Measurements from ENCODE around the gene KCNG2.
"Not testable (repeated sequence)": the region's sequence is repeated elsewhere in the genome, so short reads cannot be mapped to it uniquely, and the experiment has no call there.

Gene KCNG2, protein sequence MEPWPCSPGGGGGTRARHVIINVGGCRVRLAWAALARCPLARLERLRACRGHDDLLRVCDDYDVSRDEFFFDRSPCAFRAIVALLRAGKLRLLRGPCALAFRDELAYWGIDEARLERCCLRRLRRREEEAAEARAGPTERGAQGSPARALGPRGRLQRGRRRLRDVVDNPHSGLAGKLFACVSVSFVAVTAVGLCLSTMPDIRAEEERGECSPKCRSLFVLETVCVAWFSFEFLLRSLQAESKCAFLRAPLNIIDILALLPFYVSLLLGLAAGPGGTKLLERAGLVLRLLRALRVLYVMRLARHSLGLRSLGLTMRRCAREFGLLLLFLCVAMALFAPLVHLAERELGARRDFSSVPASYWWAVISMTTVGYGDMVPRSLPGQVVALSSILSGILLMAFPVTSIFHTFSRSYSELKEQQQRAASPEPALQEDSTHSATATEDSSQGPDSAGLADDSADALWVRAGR

DNA sequence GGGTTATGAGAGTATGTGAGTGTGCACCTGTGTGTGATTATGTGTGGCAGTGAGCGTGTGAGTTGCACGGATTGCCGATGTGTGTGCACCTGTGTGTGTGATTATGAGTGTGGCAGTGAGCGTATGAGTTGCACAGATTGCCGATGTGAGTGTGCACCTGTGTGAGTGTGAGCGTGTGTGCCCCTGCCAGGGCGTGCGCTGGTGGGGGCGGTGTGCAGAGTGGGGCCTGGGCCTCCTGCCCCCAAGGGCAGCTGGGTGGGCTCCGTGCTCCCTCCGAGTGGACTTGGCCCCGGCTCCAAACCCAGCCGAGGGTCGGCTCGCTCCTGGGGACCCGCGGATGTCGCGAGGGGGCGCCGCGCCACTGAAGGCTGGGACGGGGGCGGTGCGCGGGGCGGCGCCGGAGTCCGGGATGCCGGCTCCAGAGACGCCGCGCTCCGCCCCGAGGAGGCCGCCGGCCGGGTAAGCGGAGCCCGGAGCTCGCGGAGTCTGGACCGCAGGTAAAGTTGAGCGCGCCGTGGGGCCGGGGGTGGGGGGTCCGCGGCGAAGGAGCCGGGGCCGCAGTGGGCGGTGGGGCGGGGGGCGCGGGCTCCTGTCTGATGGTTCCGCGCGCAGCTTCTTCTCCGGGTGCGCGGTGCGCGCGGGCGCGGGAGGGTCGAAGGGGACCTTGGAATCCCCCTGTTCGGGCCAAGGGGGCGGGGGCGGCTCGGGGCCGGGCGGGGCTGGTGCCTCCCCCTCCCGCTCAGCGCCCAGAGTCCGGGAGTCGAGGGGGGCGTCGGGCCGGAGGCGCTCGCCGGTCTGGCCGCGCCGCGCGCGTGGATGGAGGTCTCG lies at the start of gene KCNG2:
Gene KCNG2 (plus strand): TSS at position 421 of the 828 bp plus-strand sequence. CDS start 65,730 bp downstream, outside the sequence.
- DNase-seq (ENCODE audit: low read depth in 2 of 3, low spot score in 2 of 3) = no peak

DNA sequence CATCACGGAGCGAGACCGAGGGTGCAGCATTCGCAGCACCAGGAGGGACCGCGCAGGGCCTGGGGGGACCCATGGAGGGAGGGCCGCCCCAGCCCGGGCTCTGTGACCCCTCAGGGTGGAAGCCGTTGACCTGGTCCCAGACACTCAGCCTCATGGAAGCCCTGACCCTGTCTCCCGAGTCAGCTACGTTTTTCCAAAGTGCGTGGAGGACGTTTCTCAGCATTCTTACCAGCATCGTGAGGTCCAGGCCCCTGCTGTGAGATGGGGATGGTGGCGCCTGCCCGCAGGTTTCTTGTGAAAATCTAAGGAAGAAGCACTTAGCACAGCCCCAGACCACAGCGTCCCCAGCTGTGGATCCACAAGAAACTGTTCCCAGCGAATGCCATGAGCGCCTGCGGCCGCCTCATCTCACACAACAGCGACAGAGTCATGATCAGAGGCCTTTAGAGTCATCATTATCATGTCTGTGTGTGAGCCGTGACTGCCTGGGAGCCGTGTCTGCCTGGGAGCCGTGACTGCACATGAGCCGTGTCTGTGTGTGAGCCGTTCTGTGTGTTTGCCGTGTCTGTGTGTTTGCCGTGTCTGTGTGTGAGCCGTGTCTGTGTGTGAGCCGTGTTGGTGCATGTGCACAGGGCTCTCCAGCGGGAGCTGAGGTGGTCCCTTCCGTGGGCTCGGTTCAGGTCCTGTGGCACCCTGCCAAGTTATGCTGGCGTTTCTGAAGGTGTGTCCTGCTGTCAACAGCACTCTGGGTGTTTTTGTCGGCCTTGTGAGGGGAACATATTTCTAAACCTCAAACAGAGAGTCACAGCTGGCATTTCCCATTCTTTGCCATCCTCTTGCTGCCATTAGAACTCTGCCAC lies 49.2 kb upstream of the KCNG2 start:
- DNase-seq (ENCODE audit: low read depth in 2 of 3, low spot score in 2 of 3) = no peak

DNA sequence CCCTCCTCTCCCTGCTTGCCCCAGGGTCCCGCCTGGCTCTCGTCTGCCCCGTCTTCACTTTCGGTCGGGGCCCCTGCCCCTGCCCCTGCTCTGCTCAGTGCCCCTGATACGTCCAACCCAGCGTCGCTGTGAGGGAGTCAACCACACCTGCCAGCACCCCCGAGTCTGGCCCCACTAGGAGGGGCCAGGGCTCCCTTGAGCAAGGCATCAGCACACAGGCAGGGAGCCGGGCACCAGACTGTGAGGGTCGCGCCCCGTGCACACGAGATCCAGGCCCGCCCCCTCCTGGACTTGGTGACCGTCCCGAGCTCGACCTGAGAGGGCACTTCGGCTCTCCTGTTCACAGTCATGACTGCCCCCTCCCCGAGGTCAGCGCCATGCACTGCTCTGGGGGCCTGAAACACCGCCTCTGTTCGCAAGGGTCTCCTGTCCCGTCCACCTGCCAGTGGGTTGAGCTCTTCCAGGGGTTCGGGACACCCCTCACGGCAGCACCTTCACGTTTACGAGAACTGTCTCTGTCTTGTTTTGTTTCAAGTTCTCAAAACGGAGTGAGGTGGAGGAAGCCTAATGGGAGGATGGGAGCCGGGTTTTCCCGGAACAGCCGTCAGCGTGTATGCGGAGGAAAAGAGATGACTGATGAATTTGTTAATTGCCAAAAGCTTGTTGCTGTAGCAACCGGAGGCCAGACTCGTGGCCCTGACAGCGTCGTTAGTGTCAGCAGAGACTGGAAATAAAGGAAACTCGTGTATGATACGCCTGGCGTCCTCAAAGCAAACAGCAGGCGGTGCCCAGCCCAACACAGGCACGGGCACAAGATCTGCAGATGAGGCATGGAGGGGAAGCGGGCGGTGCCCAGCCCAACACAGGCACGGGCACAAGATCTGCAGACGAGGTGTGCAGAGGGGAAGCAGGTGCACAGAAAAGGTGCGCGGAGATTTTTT lies 48.2 kb upstream of the KCNG2 start:
- no peak for DNase-seq (ENCODE audit: low read depth in 2 of 3, low spot score in 2 of 3)

DNA sequence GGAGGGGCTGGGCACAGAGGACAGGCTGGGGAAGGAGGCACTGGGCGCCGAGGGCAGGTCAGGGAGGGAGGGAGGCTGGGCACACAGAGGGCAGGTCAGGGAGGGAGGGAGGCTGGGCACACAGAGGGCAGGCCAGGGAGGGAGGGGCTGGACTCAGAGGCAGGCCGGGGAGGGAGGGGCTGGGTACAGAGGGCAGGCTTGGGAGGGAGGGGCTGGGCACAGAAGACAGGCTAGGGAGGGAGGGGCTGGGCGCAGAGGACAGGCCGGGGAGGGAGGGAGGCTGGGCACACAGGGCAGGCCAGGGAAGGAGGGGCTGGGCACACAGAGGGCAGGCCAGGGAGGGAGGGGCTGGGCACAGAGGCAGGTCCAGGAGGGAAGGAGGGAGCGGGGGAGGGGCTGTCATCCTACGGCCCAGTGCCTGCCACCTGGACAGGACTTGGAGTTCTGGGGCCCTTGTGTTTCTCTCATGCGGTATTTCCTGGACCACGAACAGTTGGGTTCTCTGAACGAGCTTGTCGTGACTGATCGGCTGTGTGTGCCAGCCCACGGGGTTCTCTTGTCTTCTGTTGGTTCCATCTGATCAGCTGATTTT lies 46.7 kb upstream of the KCNG2 start:
- DNase-seq (ENCODE audit: low read depth in 2 of 3, low spot score in 2 of 3) = no peak

DNA sequence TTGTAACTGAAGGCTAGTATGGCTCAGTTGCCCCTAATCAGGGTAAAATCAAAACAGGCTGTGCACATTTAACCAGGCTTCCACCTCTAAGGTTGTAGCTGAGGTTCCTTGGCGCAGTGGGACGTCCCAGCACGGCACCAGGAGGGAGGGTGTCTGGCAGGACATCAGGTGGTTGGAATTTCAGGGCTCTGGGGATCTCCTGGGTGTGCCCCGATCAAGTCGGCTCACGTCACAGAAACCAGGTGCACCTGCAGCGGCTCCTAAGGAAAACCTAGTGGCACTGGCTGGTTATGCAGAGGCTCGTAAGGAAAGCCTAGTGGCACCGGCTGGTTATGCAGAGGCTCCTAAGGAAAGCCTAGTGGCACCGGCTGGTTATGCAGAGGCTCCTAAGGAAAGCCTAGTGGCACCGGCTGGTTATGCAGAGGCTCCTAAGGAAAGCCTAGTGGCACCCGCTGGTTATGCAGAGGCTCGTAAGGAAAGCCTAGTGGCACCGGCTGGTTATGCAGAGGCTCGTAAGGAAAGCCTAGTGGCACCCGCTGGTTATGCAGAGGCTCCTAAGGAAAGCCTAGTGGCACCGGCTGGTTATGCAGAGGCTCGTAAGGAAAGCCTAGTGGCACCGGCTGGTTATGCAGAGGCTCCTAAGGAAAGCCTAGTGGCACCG lies 45.7 kb upstream of the KCNG2 start:
- DNase-seq (ENCODE audit: low read depth in 2 of 3, low spot score in 2 of 3) = not testable (repeated sequence)

DNA sequence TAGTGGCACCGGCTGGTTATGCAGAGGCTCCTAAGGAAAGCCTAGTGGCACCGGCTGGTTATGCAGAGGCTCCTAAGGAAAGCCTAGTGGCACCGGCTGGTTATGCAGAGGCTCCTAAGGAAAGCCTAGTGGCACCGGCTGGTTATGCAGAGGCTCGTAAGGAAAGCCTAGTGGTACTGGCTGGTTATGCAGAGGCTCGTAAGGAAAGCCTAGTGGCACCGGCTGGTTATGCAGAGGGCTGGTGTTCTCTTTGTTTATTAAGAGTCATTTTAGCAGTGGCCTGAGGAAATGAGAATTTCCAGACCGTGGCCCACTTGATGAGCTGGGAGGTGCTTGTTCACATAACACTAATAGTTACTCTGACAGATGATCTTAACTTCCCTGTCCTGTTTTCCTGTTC lies 44.8 kb upstream of the KCNG2 start:
- DNase-seq (ENCODE audit: low read depth in 2 of 3, low spot score in 2 of 3) = not testable (repeated sequence)

DNA sequence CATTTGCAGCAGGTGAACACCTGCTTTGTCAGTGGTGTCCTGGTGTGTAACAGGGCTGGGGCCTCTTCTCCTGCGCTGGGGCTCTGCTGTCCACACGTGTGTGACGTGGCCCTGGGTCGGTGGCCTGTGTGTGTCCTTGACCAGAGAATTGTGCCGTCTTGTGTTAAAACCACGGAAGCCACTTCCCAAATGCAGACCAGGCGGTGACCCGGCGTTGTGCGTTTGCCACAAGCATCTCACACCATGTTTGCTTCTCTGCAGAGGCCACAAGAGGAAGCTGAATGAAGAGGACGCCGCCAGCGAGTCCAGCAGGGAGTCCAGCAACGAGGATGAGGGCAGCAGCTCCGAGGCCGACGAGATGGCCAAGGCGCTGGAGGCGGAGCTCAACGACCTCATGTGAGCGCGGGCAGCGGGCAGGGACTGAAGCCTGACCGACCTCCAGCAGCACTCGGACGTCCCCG lies 44.3 kb upstream of the KCNG2 start:
- no peak for DNase-seq (ENCODE audit: low read depth in 2 of 3, low spot score in 2 of 3)

DNA sequence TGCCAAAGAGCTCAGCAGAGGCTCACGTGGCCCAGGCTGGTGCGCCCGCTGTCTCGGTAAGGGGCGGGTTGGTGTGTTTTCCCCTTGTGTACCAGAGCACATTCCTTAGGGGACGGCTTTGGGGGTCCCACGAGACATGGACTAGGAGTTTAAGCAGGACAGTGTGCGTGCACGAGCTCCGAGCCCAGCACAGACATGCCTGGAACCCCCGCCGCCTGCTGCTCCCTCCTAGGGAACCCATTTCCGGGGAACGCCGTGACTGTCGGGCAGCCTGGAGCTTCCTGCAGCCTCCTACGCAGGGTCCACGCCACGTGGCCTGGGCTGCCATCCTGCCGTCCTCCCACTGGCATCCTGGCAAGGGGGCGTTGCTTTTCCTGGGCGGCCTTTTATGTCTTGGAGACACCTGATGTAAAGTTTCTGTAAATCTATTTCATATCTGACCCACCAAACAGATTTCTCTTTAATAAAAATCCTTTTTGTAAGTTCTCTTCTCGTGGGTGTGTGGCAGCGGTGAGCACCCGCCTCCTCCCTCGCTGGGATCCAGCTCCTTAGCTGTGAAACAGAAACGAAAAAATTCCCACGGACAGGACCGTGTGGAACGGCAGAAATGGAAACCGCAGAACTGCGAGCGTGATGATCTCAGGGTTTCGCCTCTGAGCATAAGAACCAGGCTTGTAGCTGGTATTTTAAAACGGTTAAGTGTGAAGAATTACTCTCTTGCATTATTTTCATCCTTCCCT lies 43.5 kb upstream of the KCNG2 start:
- DNase-seq (ENCODE audit: low read depth in 2 of 3, low spot score in 2 of 3) = no peak

DNA sequence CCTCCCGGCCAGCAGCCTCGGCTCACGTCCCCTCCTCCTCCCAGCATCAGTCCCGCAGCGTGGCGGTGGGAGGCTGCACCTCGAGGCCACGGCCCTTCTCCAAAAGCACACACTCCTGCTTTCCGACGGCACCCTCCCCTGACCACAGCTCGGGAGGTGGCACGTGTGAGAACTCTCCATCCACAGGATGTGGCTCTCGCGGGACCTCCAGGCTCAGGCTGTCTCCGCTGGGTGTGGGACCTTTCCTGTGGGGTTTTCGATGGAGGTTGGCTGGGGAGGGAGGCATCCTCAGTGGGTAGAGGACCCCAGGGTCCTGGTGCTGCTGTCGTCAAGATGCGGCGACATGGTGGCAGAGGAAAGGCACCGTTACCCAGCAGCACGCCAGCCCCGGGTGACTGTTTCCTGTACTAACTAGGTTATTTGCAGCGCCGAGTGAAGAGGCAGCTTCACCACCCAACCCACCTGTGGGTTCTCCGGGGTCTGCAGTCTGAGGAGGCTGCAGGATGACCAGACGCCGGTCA lies 42.8 kb upstream of the KCNG2 start:
- no peak for DNase-seq (ENCODE audit: low read depth in 2 of 3, low spot score in 2 of 3)

DNA sequence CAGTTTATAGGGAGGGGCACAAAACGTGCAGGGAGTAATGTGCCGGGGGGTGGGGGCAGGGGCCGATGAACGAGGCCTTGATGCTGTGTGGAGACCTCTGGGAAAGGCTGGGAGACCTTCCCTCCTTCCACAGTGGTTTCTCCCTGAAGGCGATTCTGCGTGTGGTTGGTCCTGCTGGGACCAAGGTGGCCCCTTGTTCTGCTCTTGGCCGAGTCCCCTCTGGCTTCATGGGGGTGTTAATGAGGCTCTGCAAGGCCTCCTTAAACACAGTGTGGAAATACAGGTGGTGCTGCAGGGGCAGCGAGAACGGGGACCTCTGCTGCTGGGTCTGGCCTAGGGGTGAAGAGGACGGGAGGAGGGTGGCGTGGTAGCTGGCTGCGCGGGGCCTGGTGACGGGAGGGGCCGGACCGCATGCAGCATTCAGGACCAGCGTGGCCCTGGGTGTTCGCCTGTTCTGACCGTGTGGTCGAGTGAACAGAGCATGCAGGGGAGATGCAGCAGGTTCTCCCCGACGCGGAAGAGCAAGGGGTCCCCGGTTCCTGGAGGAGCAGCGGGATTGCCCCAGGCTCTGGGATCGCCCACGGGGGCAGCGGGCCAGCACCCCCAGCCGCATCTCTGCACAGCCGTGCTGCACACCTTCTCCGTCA lies 42.1 kb upstream of the KCNG2 start:
- DNase-seq (ENCODE audit: low read depth in 2 of 3, low spot score in 2 of 3) = no peak

DNA sequence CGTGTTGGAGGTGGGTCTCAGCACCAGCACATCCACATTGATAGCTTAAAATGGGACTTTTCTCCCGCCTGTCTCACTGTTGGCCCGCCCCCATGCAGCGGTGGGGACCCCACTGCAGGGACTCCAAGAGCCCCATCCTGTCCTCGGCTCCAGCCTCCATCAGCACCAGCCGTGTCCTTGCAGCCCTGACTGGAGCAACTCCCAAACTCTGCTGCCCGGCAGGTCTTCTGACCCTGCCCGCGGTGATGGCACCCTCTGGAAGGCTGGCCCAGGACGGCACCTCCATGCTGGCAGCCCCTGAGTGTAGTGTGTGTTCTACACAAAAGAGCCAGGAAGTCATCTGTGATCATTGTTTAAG lies 41.6 kb upstream of the KCNG2 start:
- no peak for DNase-seq (ENCODE audit: low read depth in 2 of 3, low spot score in 2 of 3)

DNA sequence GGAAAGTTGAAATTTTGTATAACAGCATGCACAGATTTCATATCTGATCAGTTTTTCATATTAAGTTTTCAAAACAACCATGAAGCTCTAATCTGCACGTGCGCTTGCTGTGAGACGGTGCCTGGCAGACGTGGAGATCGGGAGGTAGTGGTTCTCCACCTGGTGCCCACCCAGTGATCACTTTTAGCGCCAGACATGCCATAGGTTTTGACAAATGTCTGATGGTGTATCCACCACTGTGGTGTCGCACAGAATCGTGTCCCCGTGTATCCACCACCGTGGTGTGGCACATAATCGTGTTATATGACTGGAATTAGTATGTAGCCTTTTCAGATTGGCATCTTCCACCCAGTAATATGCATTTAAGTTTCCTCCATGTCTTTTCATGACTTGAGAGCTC lies 40.9 kb upstream of the KCNG2 start:
- DNase-seq (ENCODE audit: low read depth in 2 of 3, low spot score in 2 of 3) = no peak

DNA sequence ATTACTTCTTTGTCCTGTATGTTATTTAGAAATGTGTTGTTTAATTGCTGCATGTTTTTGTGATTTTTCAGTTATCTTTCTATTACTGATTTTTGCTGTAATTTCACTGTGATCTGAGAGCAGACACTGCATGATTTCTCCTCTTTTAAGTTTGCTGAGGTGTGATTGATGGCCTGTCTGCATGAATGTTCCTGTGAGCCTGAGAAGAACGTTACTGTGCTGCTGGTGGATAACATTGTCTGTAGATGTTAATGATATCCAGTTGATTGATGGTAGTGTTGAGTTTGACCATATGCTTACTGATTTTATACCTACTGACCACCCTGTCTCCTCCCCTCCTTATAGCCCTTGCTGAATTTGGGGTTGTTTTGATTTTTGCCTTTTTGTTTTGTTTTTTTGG lies 37.4 kb upstream of the KCNG2 start:
- DNase-seq (ENCODE audit: low read depth in 2 of 3, low spot score in 2 of 3) = no peak

DNA sequence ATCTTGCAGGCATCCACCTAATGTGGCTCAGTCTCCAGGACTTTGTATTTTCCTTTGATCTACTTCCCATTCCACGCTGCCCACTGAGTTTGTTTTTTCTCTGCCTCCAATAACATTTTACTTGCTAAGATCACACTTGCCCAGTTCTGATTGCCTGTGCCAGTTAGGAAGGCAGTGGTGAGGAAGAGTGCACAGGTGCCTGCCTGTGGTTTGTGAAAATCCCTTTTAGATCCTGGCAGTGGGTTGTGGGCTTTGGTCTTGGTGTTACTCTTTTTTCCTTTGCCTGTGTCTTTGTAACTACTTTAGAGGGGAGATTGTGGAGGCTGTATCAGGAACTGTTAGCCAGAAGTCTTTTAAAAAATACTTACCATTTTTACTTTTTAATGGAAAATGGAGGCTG lies 36.9 kb upstream of the KCNG2 start:
- no peak for DNase-seq (ENCODE audit: low read depth in 2 of 3, low spot score in 2 of 3)

DNA sequence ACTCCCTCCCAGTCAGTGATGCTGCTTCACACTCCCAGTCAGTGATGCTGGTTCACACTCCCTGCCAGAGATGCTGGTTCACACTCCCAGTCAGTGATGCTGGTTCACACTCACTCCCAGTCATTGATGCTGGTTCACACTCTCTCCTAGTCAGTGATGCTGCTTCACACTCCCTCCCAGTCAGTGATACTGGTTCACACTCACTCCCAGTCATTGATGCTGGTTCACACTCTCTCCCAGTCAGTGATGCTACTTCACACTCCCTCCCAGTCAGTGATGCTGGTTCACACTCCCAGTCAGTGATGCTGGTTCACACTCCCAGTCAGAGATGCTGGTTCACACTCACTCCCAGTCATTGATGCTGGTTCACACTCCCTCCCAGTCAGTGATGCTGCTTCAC lies 34.3 kb upstream of the KCNG2 start:
- DNase-seq (ENCODE audit: low read depth in 2 of 3, low spot score in 2 of 3) = no peak

DNA sequence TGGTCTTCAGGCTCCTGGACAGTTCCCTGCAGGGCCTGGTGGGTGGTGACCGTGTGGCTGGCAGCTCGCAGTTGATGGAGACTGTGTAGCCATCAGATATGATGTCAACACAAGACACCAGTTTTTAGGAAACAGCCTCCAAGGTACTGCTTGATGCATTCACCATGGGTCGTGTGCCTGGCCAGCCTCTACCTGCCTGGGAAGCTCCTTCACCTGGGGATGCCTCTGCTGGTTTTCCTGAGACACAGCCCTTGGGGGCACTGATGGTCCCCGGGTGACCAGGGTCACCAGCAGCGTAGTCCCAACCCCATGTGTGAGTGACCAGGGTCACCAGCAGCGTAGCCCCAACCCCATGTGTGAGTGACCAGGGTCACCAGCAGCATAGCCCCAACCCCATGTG lies 33.6 kb upstream of the KCNG2 start:
- DNase-seq (ENCODE audit: low read depth in 2 of 3, low spot score in 2 of 3) = no peak

DNA sequence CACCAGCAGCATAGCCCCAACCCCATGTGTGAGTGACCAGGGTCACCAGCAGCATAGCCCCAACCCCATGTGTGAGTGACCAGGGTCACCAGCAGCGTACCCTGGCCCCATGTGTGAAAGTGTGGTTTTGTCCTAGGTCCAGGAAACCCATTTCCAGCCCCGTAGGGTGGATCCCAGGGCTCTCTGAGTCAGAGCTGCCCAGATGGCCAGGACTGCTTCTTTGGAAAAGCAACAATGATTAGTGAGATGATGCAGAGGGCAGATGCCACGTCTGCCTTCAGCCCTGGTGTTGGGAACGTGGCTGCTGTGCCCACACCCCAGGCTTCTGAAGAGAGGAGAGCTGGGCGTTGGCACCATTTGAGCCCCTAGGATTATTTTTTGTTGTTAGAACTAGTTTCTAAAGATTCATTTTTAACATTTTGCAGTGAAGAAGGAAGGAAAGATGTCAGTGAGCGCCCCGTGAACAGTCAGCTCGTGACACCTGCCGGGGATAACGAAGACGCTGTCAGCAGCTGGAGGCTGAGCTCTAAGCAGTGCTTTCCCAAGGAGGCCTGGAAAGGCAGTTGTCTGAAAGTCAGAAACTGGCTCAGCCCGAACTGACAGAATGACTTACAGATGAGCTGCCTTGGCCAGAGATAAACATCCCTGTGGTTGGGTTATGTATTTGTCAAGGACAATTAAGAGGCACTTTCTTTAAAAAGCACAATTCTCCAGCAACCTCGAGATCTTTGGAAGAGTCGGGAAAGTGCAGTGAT lies 32.1 kb upstream of the KCNG2 start:
- no peak for DNase-seq (ENCODE audit: low read depth in 2 of 3, low spot score in 2 of 3)

Data from activated CD8-positive, alpha-beta memory T cell treated with anti-CD3 and anti-CD28 coated beads for 48 hours (primary cell).